GM12892 (cell line): ENCODE data around the gene HTRA2.

Experiments used
- POLR2A ChIP-seq: IDR thresholded peaks from 2 replicates; pipeline ENCODE4 v1.6.1; 2011; ENCODE audit warnings: low read depth, low read length, control low read depth
- POLR2AphosphoS5 ChIP-seq: IDR thresholded peaks from 2 replicates; pipeline ENCODE4 v1.6.1; 2011; ENCODE audit warnings: low read depth, low read length, control low read depth

DNA sequence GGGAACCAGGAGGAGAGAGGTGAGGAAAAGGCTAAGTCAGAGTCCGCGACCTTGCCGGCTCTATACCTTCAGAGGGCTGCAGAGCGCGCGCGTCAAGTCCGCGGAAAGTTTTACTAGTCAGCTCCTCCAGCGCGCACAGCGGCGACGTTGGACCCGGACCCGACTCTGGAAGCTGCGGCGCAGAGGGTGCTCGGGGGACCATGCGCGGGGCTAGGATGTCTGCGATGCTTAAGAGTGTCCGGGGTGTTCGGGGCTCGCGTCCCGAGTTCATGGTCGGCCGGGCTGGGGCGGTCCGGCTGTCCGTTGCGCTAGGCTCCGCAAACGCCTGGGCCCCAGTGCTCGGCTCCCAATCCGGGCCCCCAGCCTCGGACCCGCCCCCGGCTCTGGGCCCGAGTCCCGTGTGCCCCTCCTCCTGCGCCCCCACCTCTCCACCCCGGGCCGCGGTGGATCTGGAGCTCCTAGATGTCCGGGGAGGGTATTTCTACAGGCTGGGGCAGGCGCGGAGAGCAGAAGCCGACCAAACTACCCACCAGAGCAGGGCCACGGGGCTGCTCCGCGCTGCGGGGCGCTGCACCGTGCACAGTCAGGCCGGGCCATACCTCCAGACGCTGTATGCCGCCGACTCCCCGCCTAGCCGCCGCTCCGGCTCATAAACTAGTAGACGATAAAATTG, 30.3 kb upstream of the HTRA2 start, which contains the start of gene LBX2:
- TF ChIP-seq POLR2A (no peak), POLR2AphosphoS5 (no peak)
